ENCODE results near the gene THADA. TPM values are rescaled to one million over a fixed set of nuclear protein-coding genes. Genes with fewer than 3 reads are reported as not detected.
A peak's percentile ranks its signal among the peaks of the same experiment; 100 is the strongest.

The THADA gene
- total and polyA plus RNA-seq, 8 donors: 32.9 to 42.7 (median 37.2) TPM

DNA sequence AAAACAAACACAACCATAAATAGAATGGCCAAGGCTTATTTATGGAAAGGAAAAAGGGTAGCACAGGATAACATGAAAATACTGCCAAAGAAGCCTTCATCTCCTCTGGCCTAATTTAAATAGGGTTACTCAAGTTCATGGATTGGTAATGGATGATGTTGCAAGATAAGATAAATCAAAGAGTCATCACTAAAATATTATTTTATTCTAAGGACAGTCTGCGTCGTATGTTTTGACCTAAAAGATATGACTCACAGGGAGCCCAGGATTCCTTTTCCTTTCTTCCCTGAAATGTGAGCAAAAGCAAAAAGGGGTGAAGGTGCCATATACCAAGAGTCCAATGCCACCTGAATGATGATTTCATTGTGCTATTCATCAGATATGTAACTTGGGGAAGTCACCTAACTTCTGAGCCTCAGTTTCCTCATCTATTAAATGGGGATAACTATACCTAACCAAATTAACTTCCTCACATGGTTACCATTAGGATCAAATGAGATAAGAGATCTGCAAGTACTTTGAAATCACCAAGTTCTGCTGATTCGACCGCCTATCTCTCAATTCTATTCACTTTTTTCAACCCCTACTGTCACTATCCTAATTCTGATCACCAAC lies 137.7 kb downstream of the THADA start:
- no peaks in the 10 kb centered on the region for H3K36me3 ChIP-seq
- H3K4me1 ChIP-seq: peaks cover 36 to 72% of the 10 kb centered on the region in 2 donors
- H3K9me3 ChIP-seq: no peaks in the 10 kb centered on the region
- DNase-seq: no peak
- ATAC-seq: no peak
- H3K27ac ChIP-seq: no peak overlapping the region
- intact Hi-C loops (cut with DNase I): no loop called here
- H3K27me3 ChIP-seq: no peaks in the 10 kb centered on the region
- H3K4me3 ChIP-seq: no peak overlapping the region
- TF ChIP-seq, protein P1, sequence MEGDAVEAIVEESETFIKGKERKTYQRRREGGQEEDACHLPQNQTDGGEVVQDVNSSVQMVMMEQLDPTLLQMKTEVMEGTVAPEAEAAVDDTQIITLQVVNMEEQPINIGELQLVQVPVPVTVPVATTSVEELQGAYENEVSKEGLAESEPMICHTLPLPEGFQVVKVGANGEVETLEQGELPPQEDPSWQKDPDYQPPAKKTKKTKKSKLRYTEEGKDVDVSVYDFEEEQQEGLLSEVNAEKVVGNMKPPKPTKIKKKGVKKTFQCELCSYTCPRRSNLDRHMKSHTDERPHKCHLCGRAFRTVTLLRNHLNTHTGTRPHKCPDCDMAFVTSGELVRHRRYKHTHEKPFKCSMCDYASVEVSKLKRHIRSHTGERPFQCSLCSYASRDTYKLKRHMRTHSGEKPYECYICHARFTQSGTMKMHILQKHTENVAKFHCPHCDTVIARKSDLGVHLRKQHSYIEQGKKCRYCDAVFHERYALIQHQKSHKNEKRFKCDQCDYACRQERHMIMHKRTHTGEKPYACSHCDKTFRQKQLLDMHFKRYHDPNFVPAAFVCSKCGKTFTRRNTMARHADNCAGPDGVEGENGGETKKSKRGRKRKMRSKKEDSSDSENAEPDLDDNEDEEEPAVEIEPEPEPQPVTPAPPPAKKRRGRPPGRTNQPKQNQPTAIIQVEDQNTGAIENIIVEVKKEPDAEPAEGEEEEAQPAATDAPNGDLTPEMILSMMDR (IDR thresholded peaks at IDR 0.05): no peak

DNA sequence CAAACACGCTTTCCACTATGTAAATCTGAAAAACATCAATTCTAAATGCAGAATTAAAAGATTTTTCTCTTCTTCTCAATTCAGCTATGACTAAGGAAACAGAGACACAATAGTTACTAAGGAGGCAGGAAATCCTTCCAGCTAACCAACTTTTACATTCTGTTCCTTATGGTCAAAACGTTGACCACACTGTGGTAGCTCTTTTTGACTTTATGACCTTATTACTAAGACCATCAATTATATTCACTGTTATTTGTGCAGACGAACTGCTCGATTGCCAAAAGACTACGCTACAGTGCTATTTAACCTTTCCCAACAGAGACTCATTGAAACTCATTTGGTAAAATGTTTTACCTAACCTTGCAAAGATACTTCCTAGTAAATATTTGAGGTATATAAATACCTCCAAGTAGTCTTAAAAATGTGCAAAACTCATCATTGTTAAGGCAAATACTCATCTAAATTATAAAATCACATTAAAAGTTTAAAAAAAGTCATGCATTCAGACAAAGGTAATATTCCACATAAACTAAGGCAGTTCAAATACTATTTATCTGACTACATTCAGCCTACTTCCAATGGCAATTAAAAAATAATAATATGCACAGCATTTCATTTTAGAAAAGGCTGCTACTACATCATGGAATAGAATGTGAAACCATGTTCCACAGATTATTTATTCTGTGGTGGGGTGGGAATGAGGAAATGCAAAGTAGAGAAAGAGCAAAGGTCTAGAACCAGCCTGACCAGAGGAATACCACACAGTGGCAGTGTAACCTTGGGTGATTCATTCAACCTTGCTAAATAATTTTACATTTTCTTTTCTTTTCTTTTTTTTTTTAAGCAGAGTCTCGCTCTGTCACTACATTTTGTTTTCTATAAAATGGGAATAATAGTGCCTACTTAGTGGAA lies 139.9 kb downstream of the THADA start:
- ATAC-seq: peak; percentile 90
- Histone ChIP-seq H3K4me1 (peaks cover 28 to 58% of the 10 kb centered on the region in 2 donors), H3K27ac (peak overlapping the region in 1 of 2 donors; percentile 34)

DNA sequence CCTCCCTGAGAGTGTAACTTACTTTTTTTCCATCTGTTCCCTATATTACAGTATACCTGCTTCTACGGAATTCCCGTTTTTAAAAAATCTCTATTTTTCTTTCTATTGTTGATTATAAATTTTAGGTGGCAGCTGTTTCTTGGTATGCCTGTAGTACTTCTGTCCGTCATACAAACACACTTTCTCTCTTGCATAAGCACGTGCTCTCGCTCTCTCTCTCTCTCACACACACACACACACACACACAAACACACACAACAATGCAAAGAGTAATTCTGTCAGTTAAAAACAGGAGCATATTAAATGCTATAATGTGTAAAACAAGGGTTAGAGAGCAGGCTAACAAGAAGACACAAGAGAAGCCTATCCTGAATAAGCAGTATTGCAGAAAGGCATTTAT lies 140.5 kb downstream of the THADA start:
- TF ChIP-seq, protein P1 (IDR thresholded peaks at IDR 0.05): no peak
- Histone ChIP-seq H3K9me3 (no peaks in the 10 kb centered on the region), H3K27me3 (no peaks in the 10 kb centered on the region), H3K36me3 (peaks cover 0 to 3% of the 10 kb centered on the region in 2 donors), H3K27ac (no peak overlapping the region), H3K4me3 (no peak overlapping the region), H3K4me1 (peaks cover 21 to 51% of the 10 kb centered on the region in 2 donors)
- intact Hi-C loops (cut with DNase I): no loop called here
- ATAC-seq (peak; percentile 8), DNase-seq (no peak)

More for the DNA sequence above, 139.9 kb downstream of the THADA start:
- intact Hi-C loops (cut with DNase I): no loop called here
- H3K27me3 ChIP-seq: no peaks in the 10 kb centered on the region
- H3K4me3 ChIP-seq: no peak overlapping the region
- H3K9me3 ChIP-seq: no peaks in the 10 kb centered on the region
- H3K36me3 ChIP-seq: peaks cover 0 to 3% of the 10 kb centered on the region in 2 donors
- TF ChIP-seq, protein P1 (IDR thresholded peaks at IDR 0.05): no peak
- DNase-seq: no peak

DNA sequence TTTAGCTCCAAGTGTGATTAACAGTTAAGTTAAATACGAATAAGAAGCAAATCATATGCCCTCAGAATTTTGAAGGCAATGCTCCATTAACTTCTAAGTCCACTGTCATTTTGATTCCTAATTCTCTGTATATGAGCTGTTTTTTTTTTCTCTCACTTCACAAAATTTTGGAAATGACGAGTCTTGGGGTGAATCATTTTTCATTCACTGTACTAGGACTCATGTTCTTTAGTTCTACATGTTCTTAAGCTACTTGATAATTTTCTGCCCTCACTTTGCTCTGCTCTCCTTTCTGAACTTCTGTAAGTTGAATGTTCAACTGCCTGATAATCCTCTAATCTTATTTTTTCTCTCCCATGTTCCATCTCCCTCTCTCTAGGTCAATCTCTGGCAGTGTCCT lies 141.0 kb downstream of the THADA start:
- ATAC-seq (no peak), DNase-seq (no peak)
- H3K36me3 ChIP-seq: peaks cover 0 to 3% of the 10 kb centered on the region in 2 donors
- no peaks in the 10 kb centered on the region for H3K9me3 ChIP-seq
- H3K4me1 ChIP-seq: peaks cover 20 to 49% of the 10 kb centered on the region in 2 donors
- H3K27ac ChIP-seq: no peak overlapping the region
- intact Hi-C loops (cut with DNase I): no loop called here
- TF ChIP-seq, protein P1 (IDR thresholded peaks at IDR 0.05): no peak
- no peaks in the 10 kb centered on the region for H3K27me3 ChIP-seq
- H3K4me3 ChIP-seq: no peak overlapping the region
